NOMO-1 (cell line): ENCODE results near the gene CDSN.

ENCODE experiments used
- DNase-seq, 2 experiments: peaks; one replicate each; lab custom pipeline; 2025; ENCODE audit not compliant: unreplicated experiment in 2 of 2; lab: John Stamatoyannopoulos, UW

CDSN gene

GRCh38 chr6:31145386-31145785 lies 25.1 kb upstream of the CDSN start:
- no peak for DNase-seq

- no peak for DNase-seq
Measured at GRCh38 chr6:31144970-31145340, 24.7 kb upstream of the CDSN start.

GRCh38 chr6:31144296-31144969 lies 24.2 kb upstream of the CDSN start:
- DNase-seq: no peak

GRCh38 chr6:31143148-31143547 lies 22.9 kb upstream of the CDSN start:
- DNase-seq: no peak

- no peak for DNase-seq
Measured at GRCh38 chr6:31142361-31142761, 22.1 kb upstream of the CDSN start.

- DNase-seq: no peak
Measured at GRCh38 chr6:31140643-31141042, 20.4 kb upstream of the CDSN start.

GRCh38 chr6:31139599-31139998 lies 19.4 kb upstream of the CDSN start:
- no peak for DNase-seq

- no peak for DNase-seq
Measured at GRCh38 chr6:31138982-31139381, 18.7 kb upstream of the CDSN start, which contains the start of gene PSORS1C2. Gene PSORS1C2, minus strand, starts transcription at chr6:31139066. Its CDS starts 40 bp downstream, at chr6:31139026.

GRCh38 chr6:31135710-31136109 lies 15.5 kb upstream of the CDSN start:
- DNase-seq: no peak

GRCh38 chr6:31132806-31133205 lies 12.6 kb upstream of the CDSN start:
- no peak for DNase-seq

- no peak for DNase-seq
Measured at GRCh38 chr6:31131595-31131994, 11.3 kb upstream of the CDSN start.

- no peak for DNase-seq
Measured at GRCh38 chr6:31130751-31131150, 10.5 kb upstream of the CDSN start.

- DNase-seq: no peak
Measured at GRCh38 chr6:31129130-31129529, 8.9 kb upstream of the CDSN start.

- peak in 1 of 2 experiments; percentile 28 for DNase-seq
Measured at GRCh38 chr6:31128093-31128676, 7.9 kb upstream of the CDSN start.

GRCh38 chr6:31126396-31127175 lies 6.3 kb upstream of the CDSN start:
- no peak for DNase-seq

- no peak for DNase-seq
Measured at GRCh38 chr6:31125586-31126363, 5.5 kb upstream of the CDSN start.

GRCh38 chr6:31125162-31125561 lies 4.9 kb upstream of the CDSN start:
- DNase-seq: no peak

- no peak for DNase-seq
Measured at GRCh38 chr6:31122791-31123706, 2.8 kb upstream of the CDSN start.

- DNase-seq: no peak
Measured at GRCh38 chr6:31121131-31121790, 1.0 kb upstream of the CDSN start.

GRCh38 chr6:31118178-31118577 lies 2.1 kb downstream of the CDSN start:
- no peak for DNase-seq
